Hepatocyte (in vitro differentiated cells): ENCODE results near the gene SMIM35.

Source experiments
- CTCF ChIP-seq: fragments of 200-600 bp; sonication (generic); IDR thresholded peaks from 2 replicates; pipeline ENCODE4 v1.5.1; 2016; ENCODE audit warnings: antibody characterized with exemption, mild to moderate bottlenecking; ENCODE audit not compliant: poor library complexity
- EZH2 ChIP-seq: fragments of 200-600 bp; sonication (generic); IDR thresholded peaks from 2 replicates; pipeline ENCODE4 v1.6.1; 2016; ENCODE audit warnings: antibody characterized with exemption, mild to moderate bottlenecking, borderline replicate concordance

DNA sequence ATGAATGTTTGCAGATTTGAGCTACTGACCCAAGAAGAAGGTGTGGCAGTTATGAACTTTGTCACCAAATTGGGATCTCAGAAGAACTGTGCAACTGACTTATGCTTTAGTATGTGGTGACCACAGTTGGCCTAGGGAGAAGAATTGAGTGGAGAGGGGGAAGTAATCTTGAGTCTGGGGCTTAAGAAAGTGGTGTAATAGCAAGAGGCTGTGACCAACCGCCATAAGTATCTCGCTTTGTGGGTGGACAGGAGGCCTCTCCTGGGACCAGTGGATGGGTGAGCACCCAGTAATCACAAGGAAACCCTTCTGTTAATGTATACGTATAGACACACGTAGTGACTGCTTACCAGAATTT is 113.3 kb downstream of the SMIM35 start:
- TF ChIP-seq CTCF (no peak), EZH2 (no peak)
